Activated T-cell treated with anti-CD3 and anti-CD28 coated beads, Interleukin-2, amount 50 U/mL, for 48 hours (primary cell): ENCODE results near the gene GPR18.

ENCODE experiments used
- DNase-seq, 2 experiments: peaks; one replicate each; pipeline ENCODE4 v3.0.0-alpha.2; 2020

The GPR18 gene

DNA sequence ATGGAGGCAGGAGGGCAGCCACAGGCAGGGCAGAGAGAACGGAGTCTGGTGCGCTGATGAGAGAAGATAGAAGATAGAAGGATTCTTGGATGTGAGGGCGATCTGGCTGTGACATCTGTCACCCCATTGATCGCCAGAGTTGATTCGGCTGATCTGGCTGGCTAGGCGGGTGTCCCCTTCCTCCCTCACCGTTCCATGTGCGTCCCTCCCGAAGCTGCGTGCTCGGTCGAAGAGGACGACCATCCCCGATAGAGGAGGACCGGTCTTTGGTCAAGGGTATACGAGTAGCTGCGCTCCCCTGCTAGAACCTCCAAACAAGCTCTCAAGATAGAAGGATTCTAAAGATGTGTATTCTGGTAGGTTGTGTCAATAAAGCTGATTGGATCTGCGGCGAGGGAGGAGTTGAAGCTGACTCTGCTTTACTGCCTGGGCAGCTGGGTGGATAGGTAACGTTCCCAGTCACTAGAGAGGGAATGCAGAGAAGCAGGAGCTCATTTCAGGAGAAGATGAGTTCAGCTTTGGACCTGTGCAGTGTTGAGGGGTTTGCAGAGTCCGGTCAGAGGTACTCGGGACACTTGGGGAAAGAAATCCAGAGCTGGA, 52.5 kb downstream of the GPR18 start:
- DNase-seq = no peak
